Smooth muscle cell of bladder (primary cell): ENCODE measurements around the gene BTG2. TPM values are rescaled to one million over a fixed set of nuclear protein-coding genes. Genes with fewer than 3 reads are reported as not detected.

ENCODE experiments used
- total RNA-seq: library from RNA; depleted of rRNA; stranded (reverse); fragments of >200 nt; gene quantifications from 2 replicates; pipeline ENCODE4 v1.2.3, GENCODE V29; 2014

The BTG2 gene, protein sequence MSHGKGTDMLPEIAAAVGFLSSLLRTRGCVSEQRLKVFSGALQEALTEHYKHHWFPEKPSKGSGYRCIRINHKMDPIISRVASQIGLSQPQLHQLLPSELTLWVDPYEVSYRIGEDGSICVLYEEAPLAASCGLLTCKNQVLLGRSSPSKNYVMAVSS
- 8.0 and 17.4 TPM in 2 replicates for total RNA-seq

DNA sequence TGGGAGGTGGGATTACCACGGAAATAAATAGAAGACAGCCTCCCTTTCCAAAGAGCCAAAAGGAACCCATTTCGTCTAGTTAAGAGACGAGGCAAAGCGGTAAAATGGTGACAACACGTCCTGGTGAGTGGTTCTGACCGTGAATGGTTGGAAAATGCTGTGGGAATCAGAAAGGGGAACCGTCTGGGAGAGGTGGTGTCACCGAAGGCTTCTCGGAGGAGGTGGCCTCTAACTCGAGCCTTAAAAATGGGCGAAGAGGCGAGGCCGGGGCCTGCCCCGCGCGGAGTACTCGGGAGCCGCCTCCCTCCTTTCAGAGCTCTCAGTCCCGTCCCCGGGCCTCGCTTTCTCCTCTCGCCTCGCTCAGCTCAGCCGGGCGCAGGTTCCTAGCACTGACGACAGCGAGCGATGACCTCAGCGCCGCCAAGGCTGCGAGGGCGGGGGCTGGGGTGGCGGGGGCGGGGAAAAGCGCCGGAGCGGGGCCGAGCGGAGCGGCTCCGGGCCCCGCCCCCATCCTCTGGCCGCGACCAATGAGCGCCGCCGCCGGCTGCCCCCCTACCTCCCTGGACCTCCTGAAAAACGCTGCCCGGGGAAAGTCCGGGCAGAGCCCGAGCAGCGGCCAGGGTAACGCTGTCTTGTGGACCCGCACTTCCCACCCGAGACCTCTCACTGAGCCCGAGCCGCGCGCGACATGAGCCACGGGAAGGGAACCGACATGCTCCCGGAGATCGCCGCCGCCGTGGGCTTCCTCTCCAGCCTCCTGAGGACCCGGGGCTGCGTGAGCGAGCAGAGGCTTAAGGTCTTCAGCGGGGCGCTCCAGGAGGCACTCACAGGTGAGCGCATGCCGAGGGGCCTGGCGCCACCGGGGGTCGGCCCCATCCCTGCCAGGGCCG, at the start of gene BTG2:
Gene BTG2 (plus strand): TSS at position 601 of the 890 bp plus-strand sequence. CDS start 88 bp downstream, at position 689.

DNA sequence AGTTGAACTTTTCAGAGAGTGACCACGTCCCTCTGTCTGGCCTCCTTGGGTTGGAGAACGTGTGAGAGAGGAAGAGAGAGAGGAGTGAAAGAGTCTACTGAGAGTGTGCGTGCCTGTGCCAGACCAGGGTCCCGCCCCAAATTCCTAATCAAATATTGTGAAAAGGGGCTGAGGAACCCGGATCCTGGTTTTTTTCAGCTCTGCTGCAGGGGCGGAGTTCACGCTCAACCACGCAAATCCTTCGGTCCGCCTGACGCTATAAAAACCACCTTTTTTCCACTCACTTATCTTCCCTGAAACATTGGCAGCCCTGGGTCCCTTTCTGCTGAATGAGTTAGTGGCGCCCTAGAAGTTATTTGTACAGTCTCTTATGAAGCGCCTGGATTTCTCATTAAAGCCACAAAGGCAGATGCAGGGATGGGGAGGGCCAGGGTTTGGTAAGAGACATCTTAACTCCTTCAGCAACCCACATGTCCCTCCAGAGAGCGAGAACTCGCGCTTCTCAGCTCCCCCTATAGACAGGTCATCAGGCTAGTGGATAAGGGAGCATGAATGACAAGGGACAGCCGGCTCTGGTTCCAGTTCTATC, 45.8 kb downstream of the BTG2 start, which contains the start of gene FMOD:
Gene FMOD (minus strand): TSS at position 86 of the 589 bp plus-strand sequence. CDS start 2,852 bp downstream, outside the sequence.

Other genes with a start within 250 kb of the BTG2 start
- not detected in 2 replicates for gene MYOG, start 219.5 kb upstream of the BTG2 start, total RNA-seq
- 16.5 and 19.5 TPM in 2 replicates for gene ADORA1, start 177.8 kb upstream of the BTG2 start, total RNA-seq
- gene MYBPH, start 129.7 kb upstream of the BTG2 start, total RNA-seq, result 0.09 and 0.14 TPM in 2 replicates
- gene CHI3L1, start 118.8 kb upstream of the BTG2 start, total RNA-seq, result 14.5 and 35.3 TPM in 2 replicates
- gene CHIT1, start 75.8 kb upstream of the BTG2 start, total RNA-seq, result 0.18 TPM in 1 of 2 replicates, not detected in the other
- gene FMOD, start 45.6 kb downstream of the BTG2 start, total RNA-seq, result 10.0 and 60.8 TPM in 2 replicates
- gene PRELP, start 170.3 kb downstream of the BTG2 start, total RNA-seq, result 0.14 and 0.37 TPM in 2 replicates
- not detected in 2 replicates for gene OPTC, start 188.6 kb downstream of the BTG2 start, total RNA-seq